Loucy (cell line): Measurements from ENCODE around the gene SIRPA.

Experiments used
- H2AFZ ChIP-seq: fragments of 200-600 bp; sonication (generic); 2 replicates; pipeline ENCODE4 v1.6.0; 2016; ENCODE audit warnings: antibody characterized with exemption, mild to moderate bottlenecking, low read length, moderate library complexity
- H3F3A ChIP-seq: fragments of 200-600 bp; 2 replicates; pipeline ENCODE4 v1.6.0; 2016; ENCODE audit warnings: antibody characterized with exemption, low read depth, mild to moderate bottlenecking
- H3K27me3 ChIP-seq: fragments of 200-600 bp; sonication (generic); 2 replicates; pipeline ENCODE4 v1.6.1; 2014; ENCODE audit warnings: low read length, mild to moderate bottlenecking; ENCODE audit not compliant: insufficient read depth, poor library complexity, severe bottlenecking
- H3K36me3 ChIP-seq: fragments of 200-600 bp; sonication (generic); 2 replicates; pipeline ENCODE4 v1.6.1; 2016; ENCODE audit warnings: low read length; ENCODE audit not compliant: insufficient read depth
- H3K4me1 ChIP-seq: fragments of 200-600 bp; sonication (generic); 2 replicates; pipeline ENCODE4 v1.5.1; 2014; ENCODE audit warnings: low read length, mild to moderate bottlenecking; ENCODE audit not compliant: insufficient read depth, poor library complexity, severe bottlenecking
- H3K4me2 ChIP-seq: fragments of 200-600 bp; sonication (generic); 2 replicates; pipeline ENCODE4 v1.6.0; 2014; ENCODE audit warnings: antibody characterized with exemption, low read length, low read depth, mild to moderate bottlenecking; ENCODE audit not compliant: poor library complexity, severe bottlenecking
- H3K4me3 ChIP-seq: fragments of 200-600 bp; sonication (generic); 2 replicates; pipeline ENCODE4 v1.5.1; 2014; ENCODE audit warnings: low read length, mild to moderate bottlenecking, mixed read lengths; ENCODE audit not compliant: poor library complexity, severe bottlenecking
- H3K79me2 ChIP-seq: fragments of 200-600 bp; sonication (generic); 2 replicates; pipeline ENCODE4 v1.6.1; 2014; ENCODE audit warnings: low read length; ENCODE audit not compliant: insufficient read depth
- H3K9ac ChIP-seq: fragments of 200-600 bp; sonication (generic); 2 replicates; pipeline ENCODE4 v1.6.0; 2014; ENCODE audit warnings: mild to moderate bottlenecking, low read depth, low read length, moderate library complexity; ENCODE audit not compliant: poor library complexity, severe bottlenecking
- H3K9me2 ChIP-seq: fragments of 200-600 bp; sonication (generic); replicated peaks from 2 replicates; pipeline ENCODE4 v1.6.1; 2016; ENCODE audit warnings: low read depth, low read length, mixed read lengths
- H3K9me3 ChIP-seq: fragments of 200-600 bp; sonication (generic); 2 replicates; pipeline ENCODE4 v1.6.1; 2014; ENCODE audit warnings: mild to moderate bottlenecking, antibody characterized with exemption, low read length, low read depth; ENCODE audit not compliant: insufficient read depth
- H4K20me1 ChIP-seq: fragments of 200-600 bp; sonication (generic); 2 replicates; pipeline ENCODE4 v1.6.0; 2014; ENCODE audit warnings: antibody characterized with exemption, low read length, mild to moderate bottlenecking; ENCODE audit not compliant: insufficient read depth, poor library complexity, severe bottlenecking
- CTCF ChIP-seq: fragments of 200-600 bp; sonication (generic); conservative IDR thresholded peaks from 2 replicates; pipeline ENCODE4 v1.5.1; 2014; ENCODE audit warnings: mild to moderate bottlenecking, antibody characterized with exemption, low read length
- EZH2phosphoT487 ChIP-seq: fragments of 200-600 bp; IDR thresholded peaks from 2 replicates; pipeline ENCODE4 v1.6.1; 2018; ENCODE audit warnings: antibody characterized with exemption, mild to moderate bottlenecking, moderate library complexity, borderline replicate concordance

Gene SIRPA

GRCh38 chr20:1855109-1855508, 40.1 kb upstream of the SIRPA start:
- Histone ChIP-seq H3K4me3 (no peak overlapping the region), H3K9ac (no peak overlapping the region), H2AFZ (no peak overlapping the region), H3K4me2 (no peak overlapping the region), H3K4me1 (peaks cover 13% of the 10 kb centered on the region), H4K20me1 (no peaks in the 10 kb centered on the region), H3K36me3 (no peaks in the 10 kb centered on the region), H3K27me3 (no peaks in the 10 kb centered on the region), H3K79me2 (no peaks in the 10 kb centered on the region), H3F3A (no peaks in the 10 kb centered on the region), H3K9me2 (no peaks in the 10 kb centered on the region), H3K9me3 (no peaks in the 10 kb centered on the region)
- no peak for TF ChIP-seq EZH2phosphoT487
- TF ChIP-seq CTCF: no peak

- TF ChIP-seq CTCF: no peak
- TF ChIP-seq EZH2phosphoT487: no peak
- Histone ChIP-seq H3F3A (no peaks in the 10 kb centered on the region), H3K9ac (no peak overlapping the region), H4K20me1 (no peaks in the 10 kb centered on the region), H3K36me3 (no peaks in the 10 kb centered on the region), H3K9me3 (no peaks in the 10 kb centered on the region), H3K27me3 (no peaks in the 10 kb centered on the region), H3K9me2 (no peaks in the 10 kb centered on the region), H3K4me2 (no peak overlapping the region), H3K79me2 (no peaks in the 10 kb centered on the region), H2AFZ (no peak overlapping the region), H3K4me3 (no peak overlapping the region), H3K4me1 (peaks cover 7% of the 10 kb centered on the region)
Observed at GRCh38 chr20:1855690-1856089, 39.5 kb upstream of the SIRPA start.

GRCh38 chr20:1856424-1856823, 38.8 kb upstream of the SIRPA start:
- Histone ChIP-seq H2AFZ (no peak overlapping the region), H3K79me2 (no peaks in the 10 kb centered on the region), H3K4me3 (no peak overlapping the region), H3F3A (no peaks in the 10 kb centered on the region), H3K9ac (no peak overlapping the region), H3K9me3 (no peaks in the 10 kb centered on the region), H3K4me1 (no peaks in the 10 kb centered on the region), H3K27me3 (no peaks in the 10 kb centered on the region), H3K36me3 (no peaks in the 10 kb centered on the region), H3K4me2 (no peak overlapping the region), H3K9me2 (no peaks in the 10 kb centered on the region), H4K20me1 (no peaks in the 10 kb centered on the region)
- TF ChIP-seq CTCF: no peak
- no peak for TF ChIP-seq EZH2phosphoT487
